H9 (cell line): ENCODE data around the gene PDZK1IP1. TPM values are rescaled to one million over a fixed set of nuclear protein-coding genes. Genes with fewer than 3 reads are reported as not detected.
A peak's percentile ranks its signal among the peaks of the same experiment; 100 is the strongest.

Experiments
- DNase-seq: peaks from one replicate; pipeline ENCODE4 v3.0.0-alpha.2; 2017
- H2AFZ ChIP-seq: one replicate; pipeline ENCODE4 v1.6.1; 2013; ENCODE audit warnings: mild to moderate bottlenecking, low read length, control low read depth, moderate library complexity
- H2AK5ac ChIP-seq: 2 replicates; pipeline ENCODE4 v1.6.1; 2013; ENCODE audit warnings: low read length, control low read depth, mixed read lengths; ENCODE audit not compliant: insufficient read length
- H2BK120ac ChIP-seq: one replicate; pipeline ENCODE4 v1.6.1; 2013; ENCODE audit warnings: low read depth, mild to moderate bottlenecking, low read length, control low read depth, inconsistent platforms; ENCODE audit not compliant: poor library complexity, severe bottlenecking
- H2BK12ac ChIP-seq: 2 replicates; pipeline ENCODE4 v1.6.1; 2013; ENCODE audit warnings: low read length, control low read depth, mixed read lengths, low read depth; ENCODE audit not compliant: insufficient read length
- H2BK15ac ChIP-seq: 2 replicates; pipeline ENCODE4 v1.6.1; 2013; ENCODE audit warnings: low read depth, low read length, control low read depth
- H2BK20ac ChIP-seq: one replicate; pipeline ENCODE4 v1.6.1; 2013; ENCODE audit warnings: low read depth, mild to moderate bottlenecking, low read length, control low read depth, inconsistent platforms; ENCODE audit not compliant: poor library complexity, severe bottlenecking
- H2BK5ac ChIP-seq: 2 replicates; pipeline ENCODE4 v1.6.1; 2013; ENCODE audit warnings: low read length, control low read depth, mixed read lengths; ENCODE audit not compliant: insufficient read length
- H3K14ac ChIP-seq: 2 replicates; pipeline ENCODE4 v1.6.1; 2013; ENCODE audit warnings: low read length, control low read depth; ENCODE audit not compliant: insufficient read depth
- H3K18ac ChIP-seq: 2 replicates; pipeline ENCODE4 v1.6.1; 2013; ENCODE audit warnings: low read depth, mild to moderate bottlenecking, mixed read lengths, low read length, control low read depth; ENCODE audit not compliant: insufficient read length
- H3K23ac ChIP-seq: 2 replicates; pipeline ENCODE4 v1.6.1; 2013; ENCODE audit warnings: low read length, control low read depth, mixed read lengths, low read depth; ENCODE audit not compliant: insufficient read length
- H3K23me2 ChIP-seq: 2 replicates; pipeline ENCODE4 v1.6.1; 2013; ENCODE audit warnings: low read depth, mild to moderate bottlenecking, mixed read lengths, low read length, control low read depth; ENCODE audit not compliant: insufficient read length, poor library complexity, severe bottlenecking
- H3K27ac ChIP-seq: 2 replicates; pipeline ENCODE4 v1.5.1; 2013; ENCODE audit warnings: low read length, control low read depth, mixed read lengths, low read depth; ENCODE audit not compliant: insufficient read length
- H3K27me3 ChIP-seq: 2 replicates; pipeline ENCODE4 v1.6.1; 2013; ENCODE audit warnings: low read length, control low read depth, inconsistent platforms; ENCODE audit not compliant: insufficient read depth
- H3K4ac ChIP-seq: 2 replicates; pipeline ENCODE4 v1.6.1; 2013; ENCODE audit warnings: low read depth, mild to moderate bottlenecking, control low read depth, inconsistent platforms, low read length, moderate library complexity
- H3K4me1 ChIP-seq: 2 replicates; pipeline ENCODE4 v1.6.1; 2013; ENCODE audit warnings: low read length, control low read depth, inconsistent platforms; ENCODE audit not compliant: insufficient read depth
- H3K4me2 ChIP-seq: 2 replicates; pipeline ENCODE4 v1.6.1; 2013; ENCODE audit warnings: low read length, control low read depth, mixed read lengths; ENCODE audit not compliant: insufficient read length, insufficient read depth
- H3K56ac ChIP-seq: 2 replicates; pipeline ENCODE4 v1.6.1; 2013; ENCODE audit warnings: low read depth, mild to moderate bottlenecking, mixed read lengths, low read length, control low read depth; ENCODE audit not compliant: insufficient read length
- H3K79me1 ChIP-seq: 2 replicates; pipeline ENCODE4 v1.6.1; 2013; ENCODE audit warnings: low read depth, mild to moderate bottlenecking, moderate library complexity, low read length, control low read depth, inconsistent platforms; ENCODE audit not compliant: insufficient read depth, poor library complexity, severe bottlenecking
- H3K79me2 ChIP-seq: 2 replicates; pipeline ENCODE4 v1.6.1; 2013; ENCODE audit warnings: low read length, control low read depth, inconsistent platforms; ENCODE audit not compliant: insufficient read depth
- H3K9ac ChIP-seq: 2 replicates; pipeline ENCODE4 v1.6.1; 2013; ENCODE audit warnings: low read length, control low read depth, mixed read lengths; ENCODE audit not compliant: insufficient read length; ENCODE audit errors: extremely low read depth
- H3K9me3 ChIP-seq: one replicate; pipeline ENCODE4 v1.6.1; 2013; ENCODE audit warnings: low read depth, low read length, inconsistent platforms; ENCODE audit not compliant: control insufficient read depth
- H3T11ph ChIP-seq: one replicate; pipeline ENCODE4 v1.6.1; 2013; ENCODE audit warnings: mild to moderate bottlenecking, low read length, control low read depth, inconsistent platforms
- H4K20me1 ChIP-seq: one replicate; pipeline ENCODE4 v1.6.1; 2013; ENCODE audit not compliant: control insufficient read depth, insufficient read length, insufficient read depth
- H4K5ac ChIP-seq: 2 replicates; pipeline ENCODE4 v1.6.1; 2013; ENCODE audit warnings: low read depth, mild to moderate bottlenecking, mixed read lengths, low read length, control low read depth; ENCODE audit not compliant: insufficient read length
- H4K8ac ChIP-seq: replicated peaks from 2 replicates; pipeline ENCODE4 v1.6.1; 2013; ENCODE audit warnings: low read length, control low read depth, mixed read lengths, low read depth; ENCODE audit not compliant: insufficient read length
- H4K91ac ChIP-seq: 2 replicates; pipeline ENCODE4 v1.6.1; 2013; ENCODE audit warnings: low read depth, mild to moderate bottlenecking, moderate library complexity, mixed read lengths, low read length, control low read depth; ENCODE audit not compliant: insufficient read length
- H3K27ac Mint-ChIP-seq, 3 experiments: 2 replicates in 2 of 3; 3 replicates in 1 of 3; pipeline ENCODE4 v1.8.0; 2020 to 2021; ENCODE audit warnings: mixed read lengths in 3 of 3, mild to moderate bottlenecking in 1 of 3, moderate library complexity in 1 of 3
- H3K27me3 Mint-ChIP-seq: 2 replicates; pipeline ENCODE4 v1.8.0; 2021; ENCODE audit warnings: low read depth, mild to moderate bottlenecking, moderate library complexity, mixed read lengths
- H3K36me3 Mint-ChIP-seq, 3 experiments: 2 replicates in 2 of 3; 3 replicates in 1 of 3; pipeline ENCODE4 v1.8.0; 2020 to 2021; ENCODE audit warnings: low read depth in 3 of 3, mixed read lengths in 3 of 3; ENCODE audit not compliant: insufficient read depth in 1 of 3
- H3K4me1 Mint-ChIP-seq, 2 experiments: 2 replicates each; pipeline ENCODE4 v1.8.0; 2020; ENCODE audit warnings: mixed read lengths in 2 of 2
- H3K4me3 Mint-ChIP-seq, 2 experiments: 2 replicates in 1 of 2; 3 replicates in 1 of 2; pipeline ENCODE4 v1.8.0; 2020 to 2021; ENCODE audit warnings: mild to moderate bottlenecking in 2 of 2, mixed read lengths in 2 of 2, moderate library complexity in 1 of 2
- H3K9me3 Mint-ChIP-seq, 2 experiments: 2 replicates in 1 of 2; 3 replicates in 1 of 2; pipeline ENCODE4 v1.8.0; 2020; ENCODE audit warnings: mild to moderate bottlenecking in 2 of 2, mixed read lengths in 2 of 2, moderate library complexity in 1 of 2
- WGBS: extraction: QIAGEN DNeasy Blood & Tissue Kit; methylation state at CpG from one replicate; pipeline ENCODE4 v1.1.7; 2013; ENCODE audit warnings: missing lambda C conversion rate, low lambda C conversion rate, mixed read lengths; ENCODE audit not compliant: insufficient read length; ENCODE audit errors: extremely low coverage; 5-methylcytosine and 5-hydroxymethylcytosine counted together
- total RNA-seq: library from RNA; stranded (reverse); gene quantifications from 2 replicates; pipeline ENCODE4 v1.2.1, GENCODE V29; 2021
- TF ChIP-seq, protein P1 (sequence below): fragments of 200-600 bp; sonication (generic); conservative IDR thresholded peaks from 3 replicates; pipeline ENCODE4 v1.8.0; 2021; ENCODE audit warnings: antibody characterized with exemption, mild to moderate bottlenecking

PDZK1IP1 gene
- total RNA-seq, 1 experiment from 2014 or later, result not detected

DNA sequence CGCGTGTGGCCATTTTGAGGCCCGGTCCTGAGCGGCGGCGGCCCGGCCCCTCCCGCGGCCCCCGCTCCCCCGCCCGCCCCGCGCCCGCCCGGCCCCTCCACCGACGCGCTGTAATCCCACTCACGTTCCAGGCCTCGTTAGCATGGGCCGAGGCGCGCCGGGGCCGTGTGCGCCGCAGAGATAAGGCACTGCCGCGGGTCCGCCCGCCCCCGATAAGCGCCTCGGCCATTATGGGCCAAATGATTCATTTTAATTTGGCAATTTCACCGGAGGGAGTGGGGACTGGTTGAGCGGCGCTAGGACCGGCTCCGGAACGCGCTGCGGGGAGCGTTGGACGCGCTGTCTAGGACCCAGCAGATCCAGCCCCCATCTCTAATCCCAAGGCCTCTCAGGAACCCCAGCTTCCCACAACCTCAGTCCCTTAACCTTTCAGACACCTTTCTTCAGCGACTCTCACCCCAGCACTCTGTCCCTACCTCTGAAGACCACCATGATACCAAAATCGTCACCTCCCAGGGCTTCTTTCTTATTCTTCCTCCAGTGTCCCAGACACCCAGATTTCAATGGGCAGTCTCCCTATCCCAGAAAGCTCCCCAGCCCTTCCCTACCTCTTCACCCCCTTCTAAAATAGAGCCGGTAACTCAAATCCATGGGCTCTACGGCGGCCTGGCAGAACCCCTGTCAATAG, 42.5 kb upstream of the PDZK1IP1 start, which contains the start of gene TAL1:
Gene TAL1 (minus strand): TSS at position 39 of the 688 bp plus-strand sequence. CDS start 6,337 bp downstream, outside the sequence.
- Mint-ChIP-seq H3K4me1 (peaks cover 30 to 51% of the 10 kb centered on the region in 2 experiments), H3K9me3 (peaks cover 0 to 4% of the 10 kb centered on the region in 2 experiments; a peak in 2 of 5 replicates), H3K36me3 (peaks cover 0 to 3% (median 0%) of the 10 kb centered on the region in 3 experiments; a peak in 2 of 7 replicates), H3K4me3 (peak within 1 kb of the TSS; percentile 49 to 79), H3K27ac (no peak within 1 kb of the TSS), H3K27me3 (peaks cover 100% of the 10 kb centered on the region)
- no peaks in the 10 kb centered on the region; the same call in 1 of the 2 replicates for H3K4me1 ChIP-seq
- H2AK5ac ChIP-seq, result no peak within 1 kb of the TSS
- no peak within 1 kb of the TSS for H2BK5ac ChIP-seq
- H3K4ac ChIP-seq, result no peak within 1 kb of the TSS
- peaks cover 85% of the 10 kb centered on the region for H3K27me3 ChIP-seq
- no peak within 1 kb of the TSS for H2AFZ ChIP-seq
- H3K23ac ChIP-seq, result no peak within 1 kb of the TSS
- H4K91ac ChIP-seq, result no peak within 1 kb of the TSS
- no peaks in the 10 kb centered on the region for H3K79me1 ChIP-seq
- no peak within 1 kb of the TSS for H3K14ac ChIP-seq
- H3K56ac ChIP-seq, result no peak within 1 kb of the TSS
- H3K18ac ChIP-seq, result no peak within 1 kb of the TSS
- no peak for DNase-seq
- no peak within 1 kb of the TSS for H2BK120ac ChIP-seq
- no peak within 1 kb of the TSS for H3T11ph ChIP-seq
- peak within 1 kb of the TSS; percentile 38 for H3K4me2 ChIP-seq
- peaks cover 2% of the 10 kb centered on the region for H4K20me1 ChIP-seq
- no peak within 1 kb of the TSS for H4K5ac ChIP-seq
- WGBS, result no CpG with 5 or more reads among the region's 51 CpGs
- peaks cover 18% of the 10 kb centered on the region for H3K23me2 ChIP-seq
- TF ChIP-seq, protein P1, sequence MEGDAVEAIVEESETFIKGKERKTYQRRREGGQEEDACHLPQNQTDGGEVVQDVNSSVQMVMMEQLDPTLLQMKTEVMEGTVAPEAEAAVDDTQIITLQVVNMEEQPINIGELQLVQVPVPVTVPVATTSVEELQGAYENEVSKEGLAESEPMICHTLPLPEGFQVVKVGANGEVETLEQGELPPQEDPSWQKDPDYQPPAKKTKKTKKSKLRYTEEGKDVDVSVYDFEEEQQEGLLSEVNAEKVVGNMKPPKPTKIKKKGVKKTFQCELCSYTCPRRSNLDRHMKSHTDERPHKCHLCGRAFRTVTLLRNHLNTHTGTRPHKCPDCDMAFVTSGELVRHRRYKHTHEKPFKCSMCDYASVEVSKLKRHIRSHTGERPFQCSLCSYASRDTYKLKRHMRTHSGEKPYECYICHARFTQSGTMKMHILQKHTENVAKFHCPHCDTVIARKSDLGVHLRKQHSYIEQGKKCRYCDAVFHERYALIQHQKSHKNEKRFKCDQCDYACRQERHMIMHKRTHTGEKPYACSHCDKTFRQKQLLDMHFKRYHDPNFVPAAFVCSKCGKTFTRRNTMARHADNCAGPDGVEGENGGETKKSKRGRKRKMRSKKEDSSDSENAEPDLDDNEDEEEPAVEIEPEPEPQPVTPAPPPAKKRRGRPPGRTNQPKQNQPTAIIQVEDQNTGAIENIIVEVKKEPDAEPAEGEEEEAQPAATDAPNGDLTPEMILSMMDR, result no peak
- no peak within 1 kb of the TSS for H3K27ac ChIP-seq
- no peak within 1 kb of the TSS for H4K8ac ChIP-seq
- H3K79me2 ChIP-seq, result no peaks in the 10 kb centered on the region
- no peak within 1 kb of the TSS for H2BK20ac ChIP-seq
- H3K9me3 ChIP-seq, result no peaks in the 10 kb centered on the region
- H3K9ac ChIP-seq, result no peak within 1 kb of the TSS
- H2BK15ac ChIP-seq, result no peak within 1 kb of the TSS
- H2BK12ac ChIP-seq, result no peak within 1 kb of the TSS
